ENCODE data around the gene SMIM14.
"Not testable (repeated sequence)": the region's sequence is repeated elsewhere in the genome, so short reads cannot be mapped to it uniquely, and the experiment has no call there.

Gene SMIM14

GRCh38 chr4:39660757-39661156, 22.1 kb upstream of the SMIM14 start:
- Histone ChIP-seq H3K27ac (ENCODE audit: low read depth, low read length) (no peak overlapping the region), H3K4me3 (ENCODE audit: low read depth in 1 of 2, low read length in 2 of 2) (no peak overlapping the region), H3K27me3 (ENCODE audit: control insufficient read depth in 1 of 2, insufficient read depth in 2 of 2, low read length in 2 of 2) (no peaks in the 10 kb centered on the region), H3K4me1 (ENCODE audit: insufficient read depth, low read length) (no peaks in the 10 kb centered on the region), H3K9me3 (ENCODE audit: low read length) (no peaks in the 10 kb centered on the region), H3K36me3 (ENCODE audit: insufficient read depth, low read length) (no peaks in the 10 kb centered on the region), H3K9ac (ENCODE audit: low read length) (no peak overlapping the region)

GRCh38 chr4:39660045-39660444, 21.4 kb upstream of the SMIM14 start:
- H3K9ac ChIP-seq (ENCODE audit: low read length), result no peak overlapping the region
- no peak overlapping the region for H3K27ac ChIP-seq (ENCODE audit: low read depth, low read length)
- H3K4me3 ChIP-seq (ENCODE audit: low read depth in 1 of 2, low read length in 2 of 2), result no peak overlapping the region
- H3K36me3 ChIP-seq (ENCODE audit: insufficient read depth, low read length), result no peaks in the 10 kb centered on the region
- H3K4me1 ChIP-seq (ENCODE audit: insufficient read depth, low read length), result no peaks in the 10 kb centered on the region
- no peaks in the 10 kb centered on the region for H3K9me3 ChIP-seq (ENCODE audit: low read length)
- no peaks in the 10 kb centered on the region for H3K27me3 ChIP-seq (ENCODE audit: control insufficient read depth in 1 of 2, insufficient read depth in 2 of 2, low read length in 2 of 2)

GRCh38 chr4:39658756-39659155, 20.1 kb upstream of the SMIM14 start:
- H3K36me3 ChIP-seq (ENCODE audit: insufficient read depth, low read length), result no peaks in the 10 kb centered on the region
- no peaks in the 10 kb centered on the region for H3K27me3 ChIP-seq (ENCODE audit: control insufficient read depth in 1 of 2, insufficient read depth in 2 of 2, low read length in 2 of 2)
- no peak overlapping the region for H3K4me3 ChIP-seq (ENCODE audit: low read depth in 1 of 2, low read length in 2 of 2)
- no peak overlapping the region for H3K9ac ChIP-seq (ENCODE audit: low read length)
- H3K9me3 ChIP-seq (ENCODE audit: low read length), result no peaks in the 10 kb centered on the region
- H3K27ac ChIP-seq (ENCODE audit: low read depth, low read length), result no peak overlapping the region
- H3K4me1 ChIP-seq (ENCODE audit: insufficient read depth, low read length), result no peaks in the 10 kb centered on the region

GRCh38 chr4:39657465-39657864, 18.8 kb upstream of the SMIM14 start:
- H3K9ac ChIP-seq (ENCODE audit: low read length), result no peak overlapping the region
- no peaks in the 10 kb centered on the region for H3K27me3 ChIP-seq (ENCODE audit: control insufficient read depth in 1 of 2, insufficient read depth in 2 of 2, low read length in 2 of 2)
- H3K27ac ChIP-seq (ENCODE audit: low read depth, low read length), result no peak overlapping the region

GRCh38 chr4:39656638-39657037, 18.0 kb upstream of the SMIM14 start:
- H3K27me3 ChIP-seq (ENCODE audit: control insufficient read depth in 1 of 2, insufficient read depth in 2 of 2, low read length in 2 of 2); H3K36me3 ChIP-seq (ENCODE audit: insufficient read depth, low read length); H3K9me3 ChIP-seq (ENCODE audit: low read length); H3K4me3 ChIP-seq (ENCODE audit: low read depth in 1 of 2, low read length in 2 of 2); H3K4me1 ChIP-seq (ENCODE audit: insufficient read depth, low read length); H3K27ac ChIP-seq (ENCODE audit: low read depth, low read length); H3K9ac ChIP-seq (ENCODE audit: low read length): not testable (repeated sequence)

More at GRCh38 chr4:39657465-39657864, 18.8 kb upstream of the SMIM14 start:
- no peaks in the 10 kb centered on the region for H3K9me3 ChIP-seq (ENCODE audit: low read length)
- H3K4me1 ChIP-seq (ENCODE audit: insufficient read depth, low read length), result no peaks in the 10 kb centered on the region
- H3K36me3 ChIP-seq (ENCODE audit: insufficient read depth, low read length), result no peaks in the 10 kb centered on the region
- no peak overlapping the region for H3K4me3 ChIP-seq (ENCODE audit: low read depth in 1 of 2, low read length in 2 of 2)

GRCh38 chr4:39655876-39656275, 17.2 kb upstream of the SMIM14 start:
- no peak overlapping the region for H3K9ac ChIP-seq (ENCODE audit: low read length)
- no peaks in the 10 kb centered on the region for H3K36me3 ChIP-seq (ENCODE audit: insufficient read depth, low read length)
- no peaks in the 10 kb centered on the region for H3K27me3 ChIP-seq (ENCODE audit: control insufficient read depth in 1 of 2, insufficient read depth in 2 of 2, low read length in 2 of 2)
- no peaks in the 10 kb centered on the region for H3K4me1 ChIP-seq (ENCODE audit: insufficient read depth, low read length)
- H3K27ac ChIP-seq (ENCODE audit: low read depth, low read length), result no peak overlapping the region
- no peaks in the 10 kb centered on the region for H3K9me3 ChIP-seq (ENCODE audit: low read length)
- H3K4me3 ChIP-seq (ENCODE audit: low read depth in 1 of 2, low read length in 2 of 2), result no peak overlapping the region

GRCh38 chr4:39655211-39655610, 16.5 kb upstream of the SMIM14 start:
- no peak overlapping the region for H3K27ac ChIP-seq (ENCODE audit: low read depth, low read length)
- H3K9me3 ChIP-seq (ENCODE audit: low read length), result no peaks in the 10 kb centered on the region

GRCh38 chr4:39651586-39651985, 12.9 kb upstream of the SMIM14 start:
- H3K9ac ChIP-seq (ENCODE audit: low read length); H3K36me3 ChIP-seq (ENCODE audit: insufficient read depth, low read length); H3K27ac ChIP-seq (ENCODE audit: low read depth, low read length); H3K4me3 ChIP-seq (ENCODE audit: low read depth in 1 of 2, low read length in 2 of 2); H3K9me3 ChIP-seq (ENCODE audit: low read length); H3K4me1 ChIP-seq (ENCODE audit: insufficient read depth, low read length); H3K27me3 ChIP-seq (ENCODE audit: control insufficient read depth in 1 of 2, insufficient read depth in 2 of 2, low read length in 2 of 2): not testable (repeated sequence)

More at GRCh38 chr4:39655211-39655610, 16.5 kb upstream of the SMIM14 start:
- Histone ChIP-seq H3K4me1 (ENCODE audit: insufficient read depth, low read length) (no peaks in the 10 kb centered on the region), H3K4me3 (ENCODE audit: low read depth in 1 of 2, low read length in 2 of 2) (no peak overlapping the region), H3K36me3 (ENCODE audit: insufficient read depth, low read length) (no peaks in the 10 kb centered on the region), H3K27me3 (ENCODE audit: control insufficient read depth in 1 of 2, insufficient read depth in 2 of 2, low read length in 2 of 2) (no peaks in the 10 kb centered on the region), H3K9ac (ENCODE audit: low read length) (no peak overlapping the region)

GRCh38 chr4:39649639-39650265, 11.1 kb upstream of the SMIM14 start:
- H3K36me3 ChIP-seq (ENCODE audit: insufficient read depth, low read length), result no peaks in the 10 kb centered on the region
- no peaks in the 10 kb centered on the region for H3K9me3 ChIP-seq (ENCODE audit: low read length)
- H3K9ac ChIP-seq (ENCODE audit: low read length), result no peak overlapping the region
- no peak overlapping the region for H3K27ac ChIP-seq (ENCODE audit: low read depth, low read length)
- no peaks in the 10 kb centered on the region for H3K27me3 ChIP-seq (ENCODE audit: control insufficient read depth in 1 of 2, insufficient read depth in 2 of 2, low read length in 2 of 2)
- no peaks in the 10 kb centered on the region for H3K4me1 ChIP-seq (ENCODE audit: insufficient read depth, low read length)
- no peak overlapping the region for H3K4me3 ChIP-seq (ENCODE audit: low read depth in 1 of 2, low read length in 2 of 2)

- Histone ChIP-seq H3K27me3 (ENCODE audit: control insufficient read depth in 1 of 2, insufficient read depth in 2 of 2, low read length in 2 of 2) (no peaks in the 10 kb centered on the region), H3K27ac (ENCODE audit: low read depth, low read length) (no peak overlapping the region), H3K4me3 (ENCODE audit: low read depth in 1 of 2, low read length in 2 of 2) (no peak overlapping the region), H3K9ac (ENCODE audit: low read length) (no peak overlapping the region), H3K4me1 (ENCODE audit: insufficient read depth, low read length) (no peaks in the 10 kb centered on the region), H3K36me3 (ENCODE audit: insufficient read depth, low read length) (no peaks in the 10 kb centered on the region), H3K9me3 (ENCODE audit: low read length) (no peaks in the 10 kb centered on the region)
Measured at GRCh38 chr4:39648827-39649558, 10.3 kb upstream of the SMIM14 start.

- Histone ChIP-seq H3K9me3 (ENCODE audit: low read length) (no peaks in the 10 kb centered on the region), H3K9ac (ENCODE audit: low read length) (no peak overlapping the region), H3K27ac (ENCODE audit: low read depth, low read length) (no peak overlapping the region), H3K4me1 (ENCODE audit: insufficient read depth, low read length) (no peaks in the 10 kb centered on the region), H3K4me3 (ENCODE audit: low read depth in 1 of 2, low read length in 2 of 2) (no peak overlapping the region), H3K27me3 (ENCODE audit: control insufficient read depth in 1 of 2, insufficient read depth in 2 of 2, low read length in 2 of 2) (no peaks in the 10 kb centered on the region), H3K36me3 (ENCODE audit: insufficient read depth, low read length) (no peaks in the 10 kb centered on the region)
Measured at GRCh38 chr4:39648213-39648612, 9.5 kb upstream of the SMIM14 start.

Data from muscle layer of colon (tissue), 2 donors.